ENCODE data around the gene NARS2.

DNA sequence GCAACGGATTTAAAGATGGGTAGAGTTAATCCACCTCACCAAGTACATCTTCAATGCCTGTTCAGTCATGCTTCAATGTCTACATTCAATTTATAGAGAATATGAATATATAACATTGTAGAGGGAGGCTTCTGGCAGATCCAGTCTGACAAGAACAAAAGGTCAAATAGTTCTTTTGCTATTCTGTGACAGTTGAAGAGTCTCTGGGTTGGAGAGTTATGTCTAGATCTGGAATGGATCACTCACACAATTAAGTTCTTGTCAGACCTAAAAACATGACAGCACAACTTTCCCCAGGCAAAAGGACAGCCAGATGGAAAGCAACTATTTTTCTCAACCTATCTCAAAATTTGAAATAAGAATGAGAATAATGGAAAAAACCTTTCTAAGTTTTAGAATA is 141.7 kb downstream of the NARS2 start:
- TF ChIP-seq, protein P1, sequence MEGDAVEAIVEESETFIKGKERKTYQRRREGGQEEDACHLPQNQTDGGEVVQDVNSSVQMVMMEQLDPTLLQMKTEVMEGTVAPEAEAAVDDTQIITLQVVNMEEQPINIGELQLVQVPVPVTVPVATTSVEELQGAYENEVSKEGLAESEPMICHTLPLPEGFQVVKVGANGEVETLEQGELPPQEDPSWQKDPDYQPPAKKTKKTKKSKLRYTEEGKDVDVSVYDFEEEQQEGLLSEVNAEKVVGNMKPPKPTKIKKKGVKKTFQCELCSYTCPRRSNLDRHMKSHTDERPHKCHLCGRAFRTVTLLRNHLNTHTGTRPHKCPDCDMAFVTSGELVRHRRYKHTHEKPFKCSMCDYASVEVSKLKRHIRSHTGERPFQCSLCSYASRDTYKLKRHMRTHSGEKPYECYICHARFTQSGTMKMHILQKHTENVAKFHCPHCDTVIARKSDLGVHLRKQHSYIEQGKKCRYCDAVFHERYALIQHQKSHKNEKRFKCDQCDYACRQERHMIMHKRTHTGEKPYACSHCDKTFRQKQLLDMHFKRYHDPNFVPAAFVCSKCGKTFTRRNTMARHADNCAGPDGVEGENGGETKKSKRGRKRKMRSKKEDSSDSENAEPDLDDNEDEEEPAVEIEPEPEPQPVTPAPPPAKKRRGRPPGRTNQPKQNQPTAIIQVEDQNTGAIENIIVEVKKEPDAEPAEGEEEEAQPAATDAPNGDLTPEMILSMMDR (IDR thresholded peaks at IDR 0.05 in 4 of 5, conservative IDR thresholded peaks at IDR 0.05 in 1 of 5) = no peak
- no peak for TF ChIP-seq POLR2A (IDR thresholded peaks at IDR 0.05)
